ENCODE measurements around the gene BOD1. TPM values are rescaled to one million over a fixed set of nuclear protein-coding genes. Genes with fewer than 3 reads are reported as not detected.

BOD1 gene
- total RNA-seq, 1 experiment from 2014 or later = 70.9 TPM

DNA sequence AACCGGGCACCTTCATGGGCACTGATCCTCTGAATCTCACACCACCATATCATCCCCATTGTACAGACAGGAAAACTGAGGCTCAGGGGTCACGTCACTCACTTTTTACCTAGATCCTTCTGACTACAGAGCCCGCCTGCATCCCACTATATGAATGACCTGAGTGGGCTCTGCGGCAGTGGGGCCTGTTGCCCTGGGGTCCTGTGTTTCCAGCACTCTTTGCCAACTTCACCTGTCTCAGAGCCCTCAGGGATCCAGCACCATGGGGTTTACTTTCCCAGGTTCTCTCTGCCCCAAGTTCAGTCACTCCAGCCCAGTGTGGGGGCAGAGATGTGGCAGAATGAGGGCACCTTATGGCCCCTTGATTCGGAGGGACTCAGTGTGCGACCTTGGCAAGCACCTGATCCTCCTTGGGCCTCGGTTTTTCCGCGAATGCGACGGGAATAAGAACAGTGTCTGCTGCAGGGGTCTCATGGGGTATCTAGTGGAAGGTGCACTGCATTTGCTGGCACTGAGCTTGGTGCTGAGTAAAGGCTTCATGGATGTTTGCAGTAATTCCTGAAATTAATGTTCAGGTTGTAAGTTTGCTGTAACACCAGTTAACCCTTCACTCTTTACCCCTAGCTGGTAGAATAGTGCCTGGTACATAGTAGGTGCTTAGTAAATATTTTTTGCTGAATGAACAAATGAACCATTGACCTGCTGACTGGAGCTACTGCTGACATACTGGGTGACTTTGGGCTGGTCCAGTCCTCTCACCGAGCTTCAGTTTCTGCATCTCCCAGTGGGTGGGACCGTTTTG, 47.1 kb upstream of the BOD1 start:
- ChIA-PET CTCF (no interaction called here), POLR2A (ENCODE audit: low non-redundant PET) (no interaction called here)
- H3K4me3 ChIP-seq (ENCODE audit: low read depth, low read length, poor library complexity, severe bottlenecking) = no peak overlapping the region
- intact Hi-C loops (cut with micrococcal nuclease; ENCODE audit: unreplicated experiment) = no loop called here
- H3K27ac ChIP-seq (ENCODE audit: low read depth, low read length, poor library complexity, severe bottlenecking) = no peak overlapping the region
- no peaks in the 10 kb centered on the region for H3K9me3 ChIP-seq (ENCODE audit: low read depth, low read length, poor library complexity, severe bottlenecking)
- DNase-seq (ENCODE audit: low spot score) = no peak
- H3K4me1 ChIP-seq (ENCODE audit: insufficient read depth, low read length, poor library complexity, severe bottlenecking) = no peaks in the 10 kb centered on the region
- H3K27me3 ChIP-seq (replicated peaks; ENCODE audit: insufficient read depth, low read depth, low read length, poor library complexity) = no peaks in the 10 kb centered on the region
- no TSS peak for BruUV-seq (replicated peaks)
- TF ChIP-seq, protein P1, sequence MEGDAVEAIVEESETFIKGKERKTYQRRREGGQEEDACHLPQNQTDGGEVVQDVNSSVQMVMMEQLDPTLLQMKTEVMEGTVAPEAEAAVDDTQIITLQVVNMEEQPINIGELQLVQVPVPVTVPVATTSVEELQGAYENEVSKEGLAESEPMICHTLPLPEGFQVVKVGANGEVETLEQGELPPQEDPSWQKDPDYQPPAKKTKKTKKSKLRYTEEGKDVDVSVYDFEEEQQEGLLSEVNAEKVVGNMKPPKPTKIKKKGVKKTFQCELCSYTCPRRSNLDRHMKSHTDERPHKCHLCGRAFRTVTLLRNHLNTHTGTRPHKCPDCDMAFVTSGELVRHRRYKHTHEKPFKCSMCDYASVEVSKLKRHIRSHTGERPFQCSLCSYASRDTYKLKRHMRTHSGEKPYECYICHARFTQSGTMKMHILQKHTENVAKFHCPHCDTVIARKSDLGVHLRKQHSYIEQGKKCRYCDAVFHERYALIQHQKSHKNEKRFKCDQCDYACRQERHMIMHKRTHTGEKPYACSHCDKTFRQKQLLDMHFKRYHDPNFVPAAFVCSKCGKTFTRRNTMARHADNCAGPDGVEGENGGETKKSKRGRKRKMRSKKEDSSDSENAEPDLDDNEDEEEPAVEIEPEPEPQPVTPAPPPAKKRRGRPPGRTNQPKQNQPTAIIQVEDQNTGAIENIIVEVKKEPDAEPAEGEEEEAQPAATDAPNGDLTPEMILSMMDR (conservative IDR thresholded peaks at IDR 0.05; ENCODE audit: low read depth, low read length) = no peak
- TF ChIP-seq EZH2 (IDR thresholded peaks at IDR 0.05; ENCODE audit: borderline replicate concordance, low read depth, low read length, poor library complexity, severe bottlenecking) = no peak
- no peaks in the 10 kb centered on the region for H3K36me3 ChIP-seq (ENCODE audit: insufficient read depth, low read length, poor library complexity, severe bottlenecking)

DNA sequence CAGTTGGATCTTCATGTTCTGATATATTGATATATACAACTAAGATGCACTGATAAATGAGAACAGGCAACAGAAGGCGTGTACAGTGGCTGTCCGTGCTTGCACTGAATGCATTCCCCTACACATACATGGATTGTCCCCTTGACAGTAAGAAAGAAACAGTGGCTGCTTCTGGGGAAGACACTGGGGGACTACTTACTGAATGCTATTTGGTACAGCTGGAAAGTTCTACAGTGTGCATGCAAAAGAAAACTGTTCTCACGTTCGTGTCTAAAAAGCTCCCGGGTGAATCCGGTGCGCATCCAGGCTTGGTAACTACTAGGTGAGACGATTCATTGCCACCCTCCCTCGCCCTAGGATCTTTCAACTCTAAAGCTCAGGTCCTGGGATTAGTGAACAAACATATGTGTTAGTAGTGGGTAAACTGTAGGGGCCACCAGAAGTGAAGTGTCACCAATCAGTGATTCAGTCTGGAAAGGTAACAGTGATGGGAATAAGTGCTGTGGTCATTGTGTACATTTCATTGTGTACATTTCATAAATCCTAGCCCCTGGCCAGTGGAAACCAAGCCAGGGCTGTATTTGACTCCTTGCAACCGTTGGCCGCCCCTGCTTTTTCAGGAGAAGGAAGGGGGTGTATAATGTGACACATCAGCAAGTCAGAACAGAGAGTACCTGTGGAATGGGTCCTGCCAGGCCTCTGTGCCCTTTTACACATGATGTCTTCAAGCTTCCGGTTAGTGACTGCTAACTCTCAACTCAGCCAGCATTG, 46.3 kb upstream of the BOD1 start:
- DNase-seq (ENCODE audit: low spot score) = no peak
- intact Hi-C loops (cut with micrococcal nuclease; ENCODE audit: unreplicated experiment) = no loop called here
- Histone ChIP-seq H3K27ac (ENCODE audit: low read depth, low read length, poor library complexity, severe bottlenecking) (no peak overlapping the region), H3K9me3 (ENCODE audit: low read depth, low read length, poor library complexity, severe bottlenecking) (no peaks in the 10 kb centered on the region), H3K27me3 (replicated peaks; ENCODE audit: insufficient read depth, low read depth, low read length, poor library complexity) (no peaks in the 10 kb centered on the region), H3K4me3 (ENCODE audit: low read depth, low read length, poor library complexity, severe bottlenecking) (no peak overlapping the region), H3K36me3 (ENCODE audit: insufficient read depth, low read length, poor library complexity, severe bottlenecking) (no peaks in the 10 kb centered on the region), H3K4me1 (ENCODE audit: insufficient read depth, low read length, poor library complexity, severe bottlenecking) (no peaks in the 10 kb centered on the region)
- CTCF ChIA-PET = no interaction called here
- no TSS peak for BruUV-seq (replicated peaks)
- POLR2A ChIA-PET (ENCODE audit: low non-redundant PET) = no interaction called here
- TF ChIP-seq EZH2 (IDR thresholded peaks at IDR 0.05; ENCODE audit: borderline replicate concordance, low read depth, low read length, poor library complexity, severe bottlenecking) = no peak
- TF ChIP-seq, protein P1 (conservative IDR thresholded peaks at IDR 0.05; ENCODE audit: low read depth, low read length) = no peak

DNA sequence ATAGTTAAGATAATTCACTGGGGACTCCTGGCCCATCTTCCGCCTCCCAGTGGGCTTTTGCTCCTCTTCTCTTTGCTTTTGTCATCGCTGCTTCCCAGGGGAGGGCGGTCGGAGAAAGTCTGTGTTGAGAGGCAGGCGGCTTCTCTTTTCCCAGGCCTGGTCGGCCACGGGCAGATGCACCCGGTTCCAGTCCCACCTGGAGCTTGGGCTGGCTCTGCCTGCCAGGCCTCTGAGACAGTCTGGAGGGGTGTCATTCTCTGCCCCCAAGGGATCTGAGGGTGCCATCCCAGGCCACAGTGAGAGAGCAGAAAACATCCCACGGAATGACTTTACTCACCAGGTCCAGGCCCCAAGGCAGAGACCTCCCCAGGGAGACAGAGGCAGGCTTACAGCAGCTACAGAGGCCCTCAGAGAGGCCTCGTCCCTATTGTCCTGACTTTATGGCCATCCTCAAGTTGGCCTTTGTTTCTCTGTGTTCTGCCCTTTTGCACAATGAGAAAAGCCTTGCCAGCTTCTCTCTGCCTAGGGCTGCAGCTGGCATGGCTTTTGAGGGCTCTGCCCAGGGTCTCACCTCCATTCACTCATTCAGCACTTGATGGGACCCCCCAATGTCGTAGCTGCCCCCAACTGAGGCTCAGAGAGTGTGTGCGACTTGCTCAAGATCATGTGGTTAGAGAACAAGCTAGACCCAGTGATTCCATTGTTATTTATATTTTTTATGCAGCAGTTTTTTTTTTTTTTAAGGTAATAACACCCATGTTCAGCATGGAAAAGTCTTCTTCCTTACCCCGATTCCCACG, 44.2 kb upstream of the BOD1 start:
- Histone ChIP-seq H3K9me3 (ENCODE audit: low read depth, low read length, poor library complexity, severe bottlenecking) (no peaks in the 10 kb centered on the region), H3K27me3 (replicated peaks; ENCODE audit: insufficient read depth, low read depth, low read length, poor library complexity) (no peaks in the 10 kb centered on the region), H3K27ac (ENCODE audit: low read depth, low read length, poor library complexity, severe bottlenecking) (no peak overlapping the region), H3K36me3 (ENCODE audit: insufficient read depth, low read length, poor library complexity, severe bottlenecking) (no peaks in the 10 kb centered on the region), H3K4me3 (ENCODE audit: low read depth, low read length, poor library complexity, severe bottlenecking) (no peak overlapping the region), H3K4me1 (ENCODE audit: insufficient read depth, low read length, poor library complexity, severe bottlenecking) (no peaks in the 10 kb centered on the region)
- DNase-seq (ENCODE audit: low spot score) = no peak
- BruUV-seq (replicated peaks) = no TSS peak
- CTCF ChIA-PET = interaction anchor here (0.7 kb wide), 1 partner anchor 657 kb away, joined by 5 read pairs; no protein-coding TSS in a partner anchor
- TF ChIP-seq EZH2 (IDR thresholded peaks at IDR 0.05; ENCODE audit: borderline replicate concordance, low read depth, low read length, poor library complexity, severe bottlenecking) = no peak
- TF ChIP-seq, protein P1 (conservative IDR thresholded peaks at IDR 0.05; ENCODE audit: low read depth, low read length) = no peak
- intact Hi-C loops (cut with micrococcal nuclease; ENCODE audit: unreplicated experiment) = no loop called here
- POLR2A ChIA-PET (ENCODE audit: low non-redundant PET) = no interaction called here

Data from A673 (cell line).